ENCODE data around the gene HEATR5A.
"Not testable (repeated sequence)": the region's sequence is repeated elsewhere in the genome, so short reads cannot be mapped to it uniquely, and the experiment has no call there.

HEATR5A gene

DNA sequence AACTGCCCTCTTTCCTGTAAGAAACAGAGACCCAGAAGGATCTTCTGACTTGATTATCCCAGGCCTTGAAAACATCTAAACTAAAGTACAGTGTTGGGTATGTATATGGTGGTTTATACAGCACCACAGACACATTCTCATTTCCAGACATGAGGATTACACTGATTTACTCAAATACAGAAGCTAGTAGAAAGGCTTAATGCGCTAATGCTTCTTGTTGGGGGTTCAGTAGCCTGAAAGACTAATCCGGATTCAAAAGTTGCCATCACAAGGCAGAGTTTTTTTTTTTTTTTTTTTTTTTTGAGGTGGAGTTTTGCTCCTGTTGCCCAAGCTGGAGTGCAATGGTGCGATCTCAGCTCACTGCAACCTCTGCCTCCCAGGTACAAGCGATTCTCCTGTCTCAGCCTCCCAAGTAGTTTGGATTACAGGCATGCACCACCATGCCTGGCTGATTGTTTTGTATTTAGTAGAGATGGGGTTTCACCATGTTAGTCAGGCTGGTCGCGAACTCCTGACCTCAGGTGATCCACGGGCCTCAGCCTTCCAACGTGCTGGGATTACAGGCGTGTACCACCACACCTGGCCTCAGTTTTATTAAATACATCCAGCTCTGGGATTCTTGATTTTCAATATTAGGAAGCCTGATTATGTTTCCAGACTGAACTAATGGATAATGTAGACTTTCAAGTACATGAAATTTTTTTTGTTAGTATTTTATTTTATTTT lies 166.4 kb downstream of the HEATR5A start:
- no peak for DNase-seq

DNA sequence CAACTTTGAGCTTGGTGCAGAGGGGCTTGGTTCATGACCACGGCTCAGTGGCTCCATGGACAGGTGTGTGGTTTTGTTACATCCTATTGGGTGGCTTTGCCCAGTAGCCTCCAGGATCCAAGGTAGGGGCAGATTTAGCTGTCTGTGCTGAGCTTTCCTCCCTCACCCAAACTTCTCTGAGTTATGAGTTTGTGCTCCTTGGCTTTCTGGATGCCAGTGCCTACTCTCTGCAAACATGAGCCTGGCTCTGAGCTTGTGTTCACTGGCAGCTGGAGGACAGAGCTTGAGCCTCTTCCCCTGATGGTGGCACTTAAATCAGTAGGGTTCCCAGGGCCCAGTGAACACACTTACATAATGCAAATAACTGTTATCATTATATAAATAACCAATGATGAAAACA lies 167.5 kb downstream of the HEATR5A start:
- DNase-seq = no peak

DNA sequence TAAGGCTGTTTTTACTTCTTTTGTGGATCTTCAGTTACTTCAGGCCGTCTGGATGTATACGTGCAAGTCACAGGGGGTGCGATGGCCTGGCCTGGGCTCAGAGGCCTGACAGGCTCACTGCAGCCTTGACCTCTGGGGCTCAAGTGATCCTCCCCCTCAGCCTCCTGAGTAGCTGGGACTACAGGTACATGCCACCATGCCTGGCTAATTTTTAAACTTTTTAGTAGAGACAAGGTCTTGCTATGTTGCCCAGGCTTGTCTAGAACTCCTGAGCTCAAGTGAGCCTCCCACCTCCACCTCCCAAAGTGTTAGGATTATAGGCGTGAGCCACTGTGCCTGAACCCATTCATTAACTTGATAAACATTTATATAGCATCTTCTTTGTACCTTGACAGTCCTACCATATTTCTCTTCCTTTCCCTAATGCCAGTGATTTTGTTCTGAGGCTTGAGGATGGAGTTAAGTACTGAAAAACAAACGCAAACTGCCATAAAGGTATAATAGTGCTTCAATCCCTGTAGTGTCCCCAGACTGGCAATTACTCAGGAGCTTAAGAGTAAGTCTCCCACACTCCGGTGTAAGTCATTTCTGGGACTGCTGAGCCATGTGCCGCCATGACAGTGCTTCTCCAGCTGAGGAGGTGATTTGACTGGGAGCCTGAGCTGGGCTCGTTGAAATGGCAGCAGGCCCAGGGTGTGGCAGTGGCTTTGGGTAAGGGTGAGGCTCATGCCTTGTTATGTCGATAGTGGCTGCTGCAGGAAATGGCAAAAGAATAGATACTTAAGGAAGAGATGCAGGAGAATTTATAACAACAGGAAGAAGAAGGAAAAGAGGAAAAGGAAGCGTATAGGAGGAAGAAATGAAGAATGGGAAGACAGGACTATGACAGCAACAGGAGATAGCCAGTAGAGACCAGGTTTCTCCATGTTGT lies 169.1 kb downstream of the HEATR5A start:
- no peak for DNase-seq

DNA sequence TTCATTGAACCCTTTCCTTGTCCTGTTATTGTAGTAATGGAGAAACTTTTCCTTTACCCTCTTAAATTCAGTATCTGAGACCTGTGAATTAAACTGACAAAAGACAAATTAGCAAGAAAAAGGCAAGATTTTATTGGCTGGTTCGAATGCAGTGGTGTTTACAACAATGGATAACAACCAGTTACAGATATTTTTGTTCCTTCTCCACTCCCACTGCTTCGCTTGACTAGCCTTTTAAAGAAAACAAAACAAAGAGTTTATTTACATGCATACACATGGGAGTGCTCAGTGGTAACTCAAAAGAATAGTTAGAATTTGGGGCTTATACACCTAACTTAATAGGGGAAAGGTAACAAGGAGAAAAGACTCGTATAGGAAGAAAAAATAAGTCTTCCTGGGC lies 175.7 kb downstream of the HEATR5A start:
- DNase-seq = no peak

DNA sequence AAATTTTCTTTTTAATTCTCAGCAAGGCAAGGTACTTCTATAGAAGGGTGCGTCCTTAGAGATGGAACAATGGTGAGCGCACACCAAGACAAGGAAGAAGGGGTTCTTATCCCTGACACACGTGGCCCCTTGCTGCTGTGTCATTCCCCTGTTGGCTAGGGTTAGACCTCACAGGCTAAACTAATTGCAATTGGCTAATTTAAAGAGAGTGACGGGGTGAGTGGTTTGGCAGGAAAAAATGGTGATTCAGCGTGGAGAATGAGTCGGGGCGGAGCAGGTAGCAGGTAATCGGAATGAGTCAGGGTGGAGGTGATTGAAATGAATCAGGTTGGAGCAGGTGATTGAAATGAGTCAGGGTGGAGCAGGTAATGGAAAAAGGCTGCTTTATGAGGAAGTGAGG lies 176.5 kb downstream of the HEATR5A start:
- DNase-seq = peak; percentile 64

DNA sequence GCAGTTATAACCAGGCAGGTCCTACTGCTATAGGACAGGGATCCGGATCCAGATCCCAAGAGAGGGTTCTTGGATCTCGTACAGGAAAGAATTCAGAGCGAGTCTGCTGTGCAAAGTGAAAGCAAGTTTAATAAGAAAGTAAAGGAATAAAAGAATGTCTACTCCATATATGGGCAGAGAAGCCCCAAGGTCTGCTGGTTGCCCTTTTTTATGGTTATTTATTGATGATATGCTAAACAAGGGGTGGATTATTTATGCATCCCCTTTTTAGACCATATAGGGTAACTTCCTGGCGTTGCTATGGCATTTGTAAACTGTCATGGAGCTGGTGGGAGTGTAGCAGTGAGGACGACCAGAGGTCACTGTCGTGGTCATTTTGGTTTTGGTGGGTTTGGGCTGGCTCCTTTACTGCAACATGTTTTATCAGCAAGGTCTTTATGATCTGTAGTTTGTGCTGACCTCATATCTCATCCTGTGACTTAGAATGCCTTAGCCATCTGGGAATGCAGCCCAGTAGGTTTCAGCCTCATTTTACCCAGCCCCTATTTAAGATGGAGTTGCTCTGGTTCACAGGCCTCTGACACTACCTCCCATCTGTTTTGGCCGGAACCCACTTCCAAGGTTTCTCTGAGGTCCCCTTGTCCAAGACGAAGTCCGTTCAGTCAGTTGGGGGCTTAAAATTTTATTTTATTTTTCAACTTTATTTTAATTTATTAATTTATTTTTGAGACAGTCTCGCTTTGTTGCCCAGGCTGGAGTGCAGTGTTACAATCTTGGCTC lies 178.0 kb downstream of the HEATR5A start:
- not testable (repeated sequence) for DNase-seq

All from activated CD4-positive, alpha-beta T cell treated with anti-CD3 and anti-CD28 coated beads for 48 hours (primary cell).